Thoracic aorta (tissue), 2 donors: Measurements from ENCODE around the gene GPALPP1. TPM values are rescaled to one million over a fixed set of nuclear protein-coding genes. Genes with fewer than 3 reads are reported as not detected.

ENCODE experiments used
- ATAC-seq: fragments of 150-250 bp; one replicate; pipeline ENCODE4 v1.8.0; 2017; ENCODE audit warnings: low read depth; ENCODE audit not compliant: insufficient number of reproducible peaks, low FRiP score
- DNase-seq: peaks from one replicate; pipeline ENCODE4 v3.0.0-alpha.2; 2020; ENCODE audit warnings: low spot score
- H3K27ac ChIP-seq, 2 donors: fragments of 200-600 bp; sonication (generic); 1 replicate in 1 of 2; 2 replicates in 1 of 2; pipeline ENCODE4 v1.5.1; 2016; ENCODE audit warnings: mild to moderate bottlenecking in 2 of 2, moderate library complexity in 2 of 2
- H3K27me3 ChIP-seq: fragments of 200-600 bp; sonication (generic); replicated peaks from 2 replicates; pipeline ENCODE4 v1.6.0; 2016; ENCODE audit warnings: mild to moderate bottlenecking; ENCODE audit not compliant: insufficient read depth
- H3K36me3 ChIP-seq: fragments of 200-600 bp; sonication (generic); one replicate; pipeline ENCODE4 v1.5.1; 2016
- H3K4me1 ChIP-seq, 2 donors: fragments of 200-600 bp; sonication (generic); 1 replicate in 1 of 2; 2 replicates in 1 of 2; pipeline versions ENCODE4 v1.5.1 to v1.6.0; 2016; ENCODE audit warnings: low read depth in 2 of 2, mild to moderate bottlenecking in 1 of 2; ENCODE audit not compliant: control insufficient read depth in 1 of 2
- H3K4me3 ChIP-seq: fragments of 200-600 bp; sonication (generic); 2 replicates; pipeline ENCODE4 v1.5.1; 2016; ENCODE audit warnings: mild to moderate bottlenecking
- H3K9me3 ChIP-seq: fragments of 200-600 bp; sonication (generic); 2 replicates; pipeline ENCODE4 v1.5.1; 2016
- total RNA-seq, 2 donors: library from RNA; depleted of rRNA; stranded (reverse); fragments of >200 nt; gene quantifications; one replicate each; pipeline versions ENCODE4 v1.1.0 to v1.2.3, GENCODE V29; 2016
- TF ChIP-seq, protein P1 (sequence below): fragments of 200-600 bp; sonication (generic); IDR thresholded peaks from one replicate; pipeline ENCODE4 v1.5.1; 2019; ENCODE audit warnings: antibody characterized with exemption

Gene GPALPP1
- total RNA-seq, 2 donors from 2014 or later: 33.6 to 34.3 TPM

DNA sequence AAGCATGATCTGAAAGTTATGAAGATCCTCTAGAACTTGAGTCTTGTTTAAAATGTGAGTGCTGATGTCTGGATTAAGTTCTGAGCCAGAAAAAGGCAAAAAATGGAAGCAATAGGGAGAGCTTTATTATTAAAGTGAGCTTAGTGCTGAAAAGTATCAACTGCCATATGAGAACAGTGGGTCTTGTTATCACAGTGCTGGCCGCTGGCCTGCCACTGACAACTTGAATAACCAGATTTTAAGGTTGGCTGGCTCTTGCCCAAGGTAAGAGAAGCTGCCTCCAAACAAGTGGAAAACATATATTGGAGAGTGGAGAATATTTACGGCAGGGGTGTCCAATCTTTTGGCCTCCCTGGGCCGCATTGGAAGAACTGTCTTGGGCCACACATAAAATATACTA is 33.9 kb upstream of the GPALPP1 start:
- H3K4me1 ChIP-seq: no peaks in the 10 kb centered on the region
- no peak for DNase-seq
- H3K9me3 ChIP-seq: no peaks in the 10 kb centered on the region
- TF ChIP-seq, protein P1, sequence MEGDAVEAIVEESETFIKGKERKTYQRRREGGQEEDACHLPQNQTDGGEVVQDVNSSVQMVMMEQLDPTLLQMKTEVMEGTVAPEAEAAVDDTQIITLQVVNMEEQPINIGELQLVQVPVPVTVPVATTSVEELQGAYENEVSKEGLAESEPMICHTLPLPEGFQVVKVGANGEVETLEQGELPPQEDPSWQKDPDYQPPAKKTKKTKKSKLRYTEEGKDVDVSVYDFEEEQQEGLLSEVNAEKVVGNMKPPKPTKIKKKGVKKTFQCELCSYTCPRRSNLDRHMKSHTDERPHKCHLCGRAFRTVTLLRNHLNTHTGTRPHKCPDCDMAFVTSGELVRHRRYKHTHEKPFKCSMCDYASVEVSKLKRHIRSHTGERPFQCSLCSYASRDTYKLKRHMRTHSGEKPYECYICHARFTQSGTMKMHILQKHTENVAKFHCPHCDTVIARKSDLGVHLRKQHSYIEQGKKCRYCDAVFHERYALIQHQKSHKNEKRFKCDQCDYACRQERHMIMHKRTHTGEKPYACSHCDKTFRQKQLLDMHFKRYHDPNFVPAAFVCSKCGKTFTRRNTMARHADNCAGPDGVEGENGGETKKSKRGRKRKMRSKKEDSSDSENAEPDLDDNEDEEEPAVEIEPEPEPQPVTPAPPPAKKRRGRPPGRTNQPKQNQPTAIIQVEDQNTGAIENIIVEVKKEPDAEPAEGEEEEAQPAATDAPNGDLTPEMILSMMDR: no peak
- no peak overlapping the region for H3K27ac ChIP-seq
- no peak for ATAC-seq
- H3K36me3 ChIP-seq: no peaks in the 10 kb centered on the region
- no peaks in the 10 kb centered on the region for H3K27me3 ChIP-seq
- no peak overlapping the region for H3K4me3 ChIP-seq

DNA sequence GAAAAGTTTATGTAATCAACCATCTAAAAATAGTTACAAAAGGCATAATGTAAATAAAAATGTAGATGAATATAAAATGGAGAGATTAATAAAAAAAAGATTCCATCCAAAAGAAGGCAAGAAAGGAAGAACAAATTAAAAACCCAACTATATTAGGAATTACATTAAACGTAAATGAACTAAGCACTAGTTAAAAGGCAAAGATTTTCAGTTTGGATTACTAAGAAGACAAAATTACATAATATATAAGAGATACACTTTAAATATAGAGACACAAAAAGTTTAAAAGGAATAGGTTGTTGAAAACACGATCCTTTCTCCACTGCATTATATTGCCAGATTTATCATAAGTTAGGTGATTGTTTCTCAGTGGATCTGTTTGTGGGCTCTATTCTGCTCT is 27.3 kb upstream of the GPALPP1 start:
- H3K27ac ChIP-seq: no peak overlapping the region
- no peak for ATAC-seq
- H3K27me3 ChIP-seq: no peaks in the 10 kb centered on the region
- peaks cover 10% of the 10 kb centered on the region for H3K9me3 ChIP-seq
- H3K4me3 ChIP-seq: no peak overlapping the region
- peaks cover 21% of the 10 kb centered on the region for H3K36me3 ChIP-seq
- no peaks in the 10 kb centered on the region for H3K4me1 ChIP-seq
- no peak for DNase-seq
- TF ChIP-seq, protein P1: no peak

DNA sequence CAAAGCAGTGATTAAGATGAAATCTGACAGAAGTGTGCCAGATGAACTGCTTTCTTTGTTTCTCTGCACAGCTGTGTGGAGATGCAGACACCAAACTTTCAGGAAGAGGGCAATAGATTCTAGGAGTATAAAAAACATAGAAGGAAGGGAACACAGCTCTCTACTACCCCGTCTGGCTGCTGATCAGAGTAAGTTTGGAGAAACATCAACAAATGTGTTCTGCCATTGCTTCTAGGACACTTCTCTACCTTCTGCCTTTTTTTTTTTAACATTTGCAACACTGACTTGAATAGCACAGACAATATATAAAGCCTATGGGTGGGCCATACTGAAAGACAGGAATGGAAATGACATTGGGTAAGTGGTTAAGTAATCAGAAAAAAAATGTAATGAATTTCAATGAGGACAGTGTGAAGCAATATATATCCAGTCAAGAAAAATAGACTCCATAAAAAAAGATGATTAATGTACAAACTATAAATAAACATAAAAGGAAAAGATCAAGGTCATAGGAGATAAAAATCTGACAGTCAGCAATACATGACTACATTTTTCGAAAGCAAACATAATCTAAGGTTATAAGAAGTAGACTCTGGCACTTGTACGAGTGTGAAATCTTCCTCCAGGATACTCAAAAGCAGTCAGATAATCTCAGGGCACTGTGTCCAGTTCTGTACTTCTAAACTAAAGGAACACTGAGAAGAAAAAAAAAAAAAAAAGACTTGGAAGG is 21.5 kb upstream of the GPALPP1 start:
- H3K4me1 ChIP-seq: peaks cover 8 to 24% of the 10 kb centered on the region in 2 donors
- H3K9me3 ChIP-seq: no peaks in the 10 kb centered on the region
- ATAC-seq: no peak
- TF ChIP-seq, protein P1: no peak
- H3K4me3 ChIP-seq: no peak overlapping the region
- peak overlapping the region in 1 of 2 donors; percentile 13 for H3K27ac ChIP-seq
- no peak for DNase-seq
- peaks cover 11% of the 10 kb centered on the region for H3K36me3 ChIP-seq
- no peaks in the 10 kb centered on the region for H3K27me3 ChIP-seq

DNA sequence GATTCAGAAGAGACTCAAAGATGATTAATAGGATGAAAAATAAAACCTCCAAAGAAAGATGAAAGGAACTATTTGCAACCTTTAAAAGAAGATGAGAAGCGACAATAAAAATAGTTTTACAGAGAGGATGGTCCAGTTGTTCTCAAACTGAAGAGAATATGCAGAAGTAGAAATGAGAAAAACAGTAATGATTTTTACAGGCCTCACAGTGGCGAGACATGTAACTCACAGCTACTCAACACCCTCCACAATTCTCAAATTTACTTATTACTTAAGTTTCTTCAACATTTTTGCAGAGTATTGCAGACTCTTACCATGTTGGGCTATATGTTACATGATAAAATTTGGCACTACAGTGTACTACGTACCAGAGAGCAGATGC is 20.9 kb upstream of the GPALPP1 start:
- peaks cover 10 to 24% of the 10 kb centered on the region in 2 donors for H3K4me1 ChIP-seq
- H3K36me3 ChIP-seq: peaks cover 11% of the 10 kb centered on the region
- DNase-seq: no peak
- no peaks in the 10 kb centered on the region for H3K27me3 ChIP-seq
- H3K4me3 ChIP-seq: no peak overlapping the region
- ATAC-seq: no peak
- no peaks in the 10 kb centered on the region for H3K9me3 ChIP-seq
- TF ChIP-seq, protein P1: no peak
- H3K27ac ChIP-seq: peak overlapping the region in 1 of 2 donors; percentile 1

DNA sequence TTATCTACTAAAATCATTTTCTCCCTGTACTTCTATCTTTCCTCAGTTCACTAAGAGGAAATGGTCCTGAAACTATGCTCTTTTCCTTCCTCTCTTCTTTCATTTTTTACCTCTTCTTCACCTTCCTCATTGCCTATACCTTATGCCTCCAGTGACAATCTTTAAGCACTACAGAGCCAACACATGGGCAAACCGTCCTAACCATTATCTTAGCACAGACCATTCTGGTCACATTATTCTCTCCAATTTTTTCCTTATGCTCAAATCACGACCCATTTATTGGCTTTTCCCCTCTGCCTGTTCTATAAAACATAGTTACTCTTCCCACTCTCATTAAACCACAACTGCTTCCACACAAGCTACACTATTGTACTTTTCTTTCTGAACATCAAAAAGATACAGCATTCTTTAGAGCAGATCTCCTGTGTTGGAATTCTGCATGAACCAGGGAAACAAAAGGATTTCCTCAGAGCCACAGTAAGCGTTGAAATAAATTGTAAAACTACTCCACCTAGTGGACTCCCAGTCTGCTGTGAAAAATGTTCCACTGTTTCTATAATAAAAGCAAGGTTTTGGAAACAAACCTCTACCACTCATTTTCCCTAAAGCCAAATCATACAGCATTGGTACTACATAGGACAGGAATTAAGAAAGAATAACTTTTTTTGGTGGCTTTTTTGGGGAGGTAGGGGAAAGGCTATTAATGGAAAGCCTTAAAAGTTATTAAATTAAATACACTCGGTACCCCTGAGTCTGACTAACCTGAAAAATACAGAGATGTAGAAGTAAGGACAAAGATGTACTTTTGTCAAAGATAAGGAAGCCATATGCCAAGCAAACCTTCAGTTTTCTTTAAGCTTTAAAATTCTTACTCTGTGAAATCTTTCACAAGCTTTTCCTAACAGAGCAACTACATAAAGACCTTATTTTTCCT is 19.5 kb upstream of the GPALPP1 start:
- DNase-seq (no peak), ATAC-seq (peak; percentile 80)
- Histone ChIP-seq H3K27ac (peak overlapping the region in 1 of 2 donors; percentile 1), H3K9me3 (no peaks in the 10 kb centered on the region), H3K36me3 (peaks cover 6% of the 10 kb centered on the region), H3K27me3 (no peaks in the 10 kb centered on the region), H3K4me3 (no peak overlapping the region), H3K4me1 (peaks cover 10 to 24% of the 10 kb centered on the region in 2 donors)
- TF ChIP-seq, protein P1: peak; percentile 80
